Measurements from ENCODE around the gene SPATA31D1. TPM values are rescaled to one million over a fixed set of nuclear protein-coding genes. Genes with fewer than 3 reads are reported as not detected.

Gene SPATA31D1
- not detected in 2 replicates for total RNA-seq (2014; rRNA removed; shearing (Covaris generic))

GRCh38 chr9:81988472-81988871 lies at the start of gene SPATA31D1:
Gene SPATA31D1 (plus strand): TSS chr9:81988772. CDS start chr9:81988819, 47 bp downstream.

GRCh38 chr9:81943393-81943792 lies 45.2 kb upstream of the SPATA31D1 start, which contains the start of gene SPATA31D3:
Gene SPATA31D3 (plus strand): TSS chr9:81943500. CDS start chr9:81943586, 86 bp downstream.

Other genes starting within 250 kb of the SPATA31D1 start
- gene SPATA31D4, start 60.3 kb upstream of the SPATA31D1 start, total RNA-seq (2014; rRNA removed; shearing (Covaris generic)), result not detected in 2 replicates
- not detected in 2 replicates for gene SPATA31D3, start 45.3 kb upstream of the SPATA31D1 start, total RNA-seq (2014; rRNA removed; shearing (Covaris generic))

Measured in A375 (cell line).